K562 (cell line): ENCODE data around the gene CXCL16. TPM values are rescaled to one million over a fixed set of nuclear protein-coding genes. Genes with fewer than 3 reads are reported as not detected.

Source experiments
- JUND ChIP-seq, 2 experiments: IDR thresholded peaks; 2 replicates in 1 of 2; 3 replicates in 1 of 2; pipeline ENCODE4 v1.6.1; 2011; ENCODE audit warnings: borderline replicate concordance in 2 of 2, low read depth in 2 of 2, low read length in 2 of 2, improper control_type of control experiment in 1 of 2, missing biosample characterization in 1 of 2, missing genetic modification characterization in 1 of 2, missing genetic modification reagents in 1 of 2
- MAFF ChIP-seq: IDR thresholded peaks from 2 replicates; pipeline ENCODE4 v1.6.1; 2012; ENCODE audit warnings: low read length, improper control_type of control experiment
- NELFE ChIP-seq: IDR thresholded peaks from 2 replicates; pipeline ENCODE4 v1.6.1; 2011; ENCODE audit warnings: mild to moderate bottlenecking; ENCODE audit not compliant: insufficient read depth, insufficient read length
- NR2C2 ChIP-seq, 2 experiments: fragments of 200-800 bp in 1 of 2; sonication (Bioruptor generic) in 1 of 2; sonication (generic) in 1 of 2; formaldehyde crosslinking in 1 of 2; IDR thresholded peaks; 2 replicates each; pipeline versions ENCODE4 v1.6.1 to v1.8.0; 2016 to 2022; ENCODE audit warnings: mild to moderate bottlenecking in 1 of 2, missing compliant biosample characterization in 1 of 2, missing genetic modification characterization in 1 of 2, missing genetic modification reagents in 1 of 2
- NRF1 ChIP-seq, 2 experiments: fragments of 450-650 bp; IDR thresholded peaks in 1 of 2; conservative IDR thresholded peaks in 1 of 2; 2 replicates each; pipeline ENCODE4 v1.6.1; 2014; ENCODE audit warnings: mild to moderate bottlenecking in 2 of 2
- PRPF4 ChIP-seq: fragments of 200-400 bp; formaldehyde crosslinking; IDR thresholded peaks from one replicate; pipeline ENCODE4 v1.6.1; 2017; ENCODE audit warnings: low read length, low read depth, mild to moderate bottlenecking; ENCODE audit not compliant: insufficient read depth, poor library complexity, severe bottlenecking
- SIX5 ChIP-seq, 2 experiments: IDR thresholded peaks; 2 replicates each; pipeline ENCODE4 v1.6.1; 2011; ENCODE audit warnings: low read length in 2 of 2, borderline replicate concordance in 1 of 2, low read depth in 1 of 2, mild to moderate bottlenecking in 1 of 2, moderate library complexity in 1 of 2; ENCODE audit not compliant: insufficient read depth in 1 of 2
- TOE1 ChIP-seq, 2 experiments: fragments of 450-650 bp in 1 of 2; sonication (generic) in 1 of 2; formaldehyde crosslinking in 1 of 2; IDR thresholded peaks; 2 replicates each; pipeline versions ENCODE4 v1.7.1 to v1.8.0; 2016 to 2022; ENCODE audit warnings: borderline replicate concordance in 2 of 2, mild to moderate bottlenecking in 2 of 2, antibody characterized with exemption in 1 of 2, inconsistent platforms in 1 of 2, low read depth in 1 of 2, missing genetic modification reagents in 1 of 2, moderate library complexity in 1 of 2
- ZNF589 ChIP-seq: fragments of 200-800 bp; sonication (Bioruptor generic); IDR thresholded peaks from 2 replicates; pipeline ENCODE4 v1.6.1; 2016; ENCODE audit warnings: low read depth, missing genetic modification characterization, missing compliant biosample characterization
- polyA plus RNA-seq, 8 experiments: library from polyadenylated mRNA; depleted of rRNA in 4 of 8; stranded (reverse) in 5 of 8; unstranded in 3 of 8; fragments of >200 nt; fragmentation: Nextera tagmentation in 2 of 8; fragmentation: Illumina TruSeq in 1 of 8; extraction: Ambion mirVana in 2 of 8; extraction: Trizol in 1 of 8; gene quantifications; 2 replicates each; pipeline versions ENCODE4 v1.2.1 to v1.2.3, GENCODE V29; 2011 to 2014; ENCODE audit warnings: inconsistent platforms in 1 of 8, missing spikeins in 1 of 8
- total RNA-seq, 7 experiments: library from RNA; depleted of rRNA in 6 of 7; stranded (reverse); fragments of >200 nt in 6 of 7; fragmentation: Illumina TruSeq in 2 of 7; extraction: Trizol in 2 of 7; gene quantifications; 2 replicates each; pipeline versions ENCODE4 v1.2.1 to v1.2.3, GENCODE V29; 2011 to 2021; ENCODE audit warnings: low replicate concordance in 1 of 7
- TF ChIP-seq, protein P1 (sequence below), 2 experiments: IDR thresholded peaks in 1 of 2; conservative IDR thresholded peaks in 1 of 2; 2 replicates each; pipeline ENCODE4 v1.6.1; 2016; ENCODE audit warnings: low read depth in 2 of 2, mild to moderate bottlenecking in 1 of 2, missing compliant biosample characterization in 1 of 2, missing genetic modification characterization in 1 of 2, moderate library complexity in 1 of 2
- TF ChIP-seq, protein P2 (sequence below): fragments of 450-650 bp; formaldehyde crosslinking; IDR thresholded peaks from 2 replicates; pipeline ENCODE4 v1.4.0; 2020; ENCODE audit warnings: mild to moderate bottlenecking
- TF ChIP-seq, protein P3 (sequence below), 2 experiments: fragments of 150-350 bp in 1 of 2; IDR thresholded peaks; 2 replicates each; pipeline ENCODE4 v1.6.1; 2012 to 2016; ENCODE audit warnings: low read depth in 2 of 2, low read length in 2 of 2, mild to moderate bottlenecking in 1 of 2, moderate library complexity in 1 of 2
- TF ChIP-seq, protein P4 (sequence below): IDR thresholded peaks from 2 replicates; pipeline ENCODE4 v1.6.1; 2011; ENCODE audit not compliant: insufficient read length; ENCODE audit errors: extremely low read depth

CXCL16 gene
- total and polyA plus RNA-seq, 9 of the 15 experiments (the other 6 are each of a cell fraction or from before 2014, with no cell fraction given) = 0.05 to 0.68 (median 0.22) TPM; not detected in 2

DNA sequence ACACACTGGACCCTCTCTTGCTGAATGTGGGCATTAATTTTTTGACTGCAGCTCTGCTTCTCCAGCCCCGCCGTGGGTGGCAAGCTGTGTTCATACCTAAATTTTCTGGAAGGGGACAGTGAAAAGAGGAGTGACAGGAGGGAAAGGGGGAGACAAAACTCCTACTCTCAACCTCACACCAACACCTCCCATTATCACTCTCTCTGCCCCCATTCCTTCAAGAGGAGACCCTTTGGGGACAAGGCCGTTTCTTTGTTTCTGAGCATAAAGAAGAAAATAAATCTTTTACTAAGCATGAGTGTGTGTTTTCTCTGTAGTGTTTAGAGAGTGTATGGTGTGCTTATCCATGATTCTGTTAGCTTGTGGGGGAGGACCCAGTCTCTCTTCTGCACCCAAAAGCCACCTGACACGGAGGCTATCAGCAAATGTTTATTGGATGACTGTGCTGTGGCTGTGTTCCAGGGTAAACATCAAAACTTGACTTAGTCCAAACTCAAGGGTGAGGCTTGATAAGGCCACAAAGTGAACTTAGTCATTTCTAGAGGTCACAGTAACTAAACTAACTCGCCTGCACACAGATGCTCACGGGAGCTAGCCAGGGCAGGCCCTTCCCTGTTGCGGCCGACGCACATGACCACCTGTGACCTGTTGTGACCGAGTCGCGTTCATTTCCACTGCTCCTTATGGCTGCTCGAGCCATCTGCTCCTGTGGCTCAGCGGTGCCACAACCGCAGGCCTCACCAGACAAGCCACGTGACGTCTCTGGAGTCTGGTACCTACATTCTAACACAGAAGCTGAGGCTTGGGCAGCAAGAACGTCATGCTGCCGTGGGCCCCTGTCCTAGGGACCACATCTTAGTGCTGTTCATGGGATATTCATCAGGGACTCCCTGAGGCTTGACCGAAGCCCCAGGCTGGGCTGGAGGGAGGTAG is 18.3 kb downstream of the CXCL16 start (continued):
- TF ChIP-seq PRPF4 (no peak), NR2C2 (CRISPR knock-in tag; IDR thresholded peaks at IDR 0.05) (0 out of 2 replicates have a peak, but pooled peaks have one; percentile 18), NR2C2 (tag; IDR thresholded peaks at IDR 0.05) (peak; percentile 73), NELFE (no peak), MAFF (peak; percentile 43; the same call in 1 of the 2 replicates), JUND (IDR thresholded peaks at IDR 0.05; ENCODE audit: borderline replicate concordance, low read depth, low read length) (peak; percentile 83), JUND (tag; IDR thresholded peaks at IDR 0.05; ENCODE audit: borderline replicate concordance, low read depth, low read length) (peak; percentile 80; the same call in 2 of the 3 replicates), NRF1 (conservative IDR thresholded peaks at IDR 0.05 in 1 of 2, IDR thresholded peaks at IDR 0.05 in 1 of 2) (peak; percentile 67 to 72; a peak in 3 of 4 replicates), ZNF589 (CRISPR knock-in tag) (no peak), SIX5 (IDR thresholded peaks at IDR 0.05; ENCODE audit: borderline replicate concordance in 1 of 2, insufficient read depth in 1 of 2, low read depth in 1 of 2, low read length in 2 of 2) (no peak), TOE1 (IDR thresholded peaks at IDR 0.05; ENCODE audit: borderline replicate concordance) (peak; percentile 62; the same call in 1 of the 2 replicates), TOE1 (CRISPR knock-in tag; IDR thresholded peaks at IDR 0.05; ENCODE audit: borderline replicate concordance, low read depth) (no peak)
- TF ChIP-seq, protein P1, sequence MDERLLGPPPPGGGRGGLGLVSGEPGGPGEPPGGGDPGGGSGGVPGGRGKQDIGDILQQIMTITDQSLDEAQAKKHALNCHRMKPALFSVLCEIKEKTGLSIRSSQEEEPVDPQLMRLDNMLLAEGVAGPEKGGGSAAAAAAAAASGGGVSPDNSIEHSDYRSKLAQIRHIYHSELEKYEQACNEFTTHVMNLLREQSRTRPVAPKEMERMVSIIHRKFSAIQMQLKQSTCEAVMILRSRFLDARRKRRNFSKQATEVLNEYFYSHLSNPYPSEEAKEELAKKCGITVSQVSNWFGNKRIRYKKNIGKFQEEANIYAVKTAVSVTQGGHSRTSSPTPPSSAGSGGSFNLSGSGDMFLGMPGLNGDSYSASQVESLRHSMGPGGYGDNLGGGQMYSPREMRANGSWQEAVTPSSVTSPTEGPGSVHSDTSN (CRISPR knock-in tag; IDR thresholded peaks at IDR 0.05; ENCODE audit: low read depth) = no peak
- TF ChIP-seq, protein P1 (tag; conservative IDR thresholded peaks at IDR 0.05; ENCODE audit: low read depth) = no peak
- TF ChIP-seq, protein P2, sequence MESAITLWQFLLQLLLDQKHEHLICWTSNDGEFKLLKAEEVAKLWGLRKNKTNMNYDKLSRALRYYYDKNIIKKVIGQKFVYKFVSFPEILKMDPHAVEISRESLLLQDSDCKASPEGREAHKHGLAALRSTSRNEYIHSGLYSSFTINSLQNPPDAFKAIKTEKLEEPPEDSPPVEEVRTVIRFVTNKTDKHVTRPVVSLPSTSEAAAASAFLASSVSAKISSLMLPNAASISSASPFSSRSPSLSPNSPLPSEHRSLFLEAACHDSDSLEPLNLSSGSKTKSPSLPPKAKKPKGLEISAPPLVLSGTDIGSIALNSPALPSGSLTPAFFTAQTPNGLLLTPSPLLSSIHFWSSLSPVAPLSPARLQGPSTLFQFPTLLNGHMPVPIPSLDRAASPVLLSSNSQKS = no peak
- TF ChIP-seq, protein P3, sequence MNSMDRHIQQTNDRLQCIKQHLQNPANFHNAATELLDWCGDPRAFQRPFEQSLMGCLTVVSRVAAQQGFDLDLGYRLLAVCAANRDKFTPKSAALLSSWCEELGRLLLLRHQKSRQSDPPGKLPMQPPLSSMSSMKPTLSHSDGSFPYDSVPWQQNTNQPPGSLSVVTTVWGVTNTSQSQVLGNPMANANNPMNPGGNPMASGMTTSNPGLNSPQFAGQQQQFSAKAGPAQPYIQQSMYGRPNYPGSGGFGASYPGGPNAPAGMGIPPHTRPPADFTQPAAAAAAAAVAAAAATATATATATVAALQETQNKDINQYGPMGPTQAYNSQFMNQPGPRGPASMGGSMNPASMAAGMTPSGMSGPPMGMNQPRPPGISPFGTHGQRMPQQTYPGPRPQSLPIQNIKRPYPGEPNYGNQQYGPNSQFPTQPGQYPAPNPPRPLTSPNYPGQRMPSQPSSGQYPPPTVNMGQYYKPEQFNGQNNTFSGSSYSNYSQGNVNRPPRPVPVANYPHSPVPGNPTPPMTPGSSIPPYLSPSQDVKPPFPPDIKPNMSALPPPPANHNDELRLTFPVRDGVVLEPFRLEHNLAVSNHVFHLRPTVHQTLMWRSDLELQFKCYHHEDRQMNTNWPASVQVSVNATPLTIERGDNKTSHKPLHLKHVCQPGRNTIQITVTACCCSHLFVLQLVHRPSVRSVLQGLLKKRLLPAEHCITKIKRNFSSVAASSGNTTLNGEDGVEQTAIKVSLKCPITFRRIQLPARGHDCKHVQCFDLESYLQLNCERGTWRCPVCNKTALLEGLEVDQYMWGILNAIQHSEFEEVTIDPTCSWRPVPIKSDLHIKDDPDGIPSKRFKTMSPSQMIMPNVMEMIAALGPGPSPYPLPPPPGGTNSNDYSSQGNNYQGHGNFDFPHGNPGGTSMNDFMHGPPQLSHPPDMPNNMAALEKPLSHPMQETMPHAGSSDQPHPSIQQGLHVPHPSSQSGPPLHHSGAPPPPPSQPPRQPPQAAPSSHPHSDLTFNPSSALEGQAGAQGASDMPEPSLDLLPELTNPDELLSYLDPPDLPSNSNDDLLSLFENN (IDR thresholded peaks at IDR 0.05; ENCODE audit: low read depth in 2 of 2, low read length in 2 of 2) = no peak
- TF ChIP-seq, protein P4, sequence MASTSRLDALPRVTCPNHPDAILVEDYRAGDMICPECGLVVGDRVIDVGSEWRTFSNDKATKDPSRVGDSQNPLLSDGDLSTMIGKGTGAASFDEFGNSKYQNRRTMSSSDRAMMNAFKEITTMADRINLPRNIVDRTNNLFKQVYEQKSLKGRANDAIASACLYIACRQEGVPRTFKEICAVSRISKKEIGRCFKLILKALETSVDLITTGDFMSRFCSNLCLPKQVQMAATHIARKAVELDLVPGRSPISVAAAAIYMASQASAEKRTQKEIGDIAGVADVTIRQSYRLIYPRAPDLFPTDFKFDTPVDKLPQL = no peak
